WTC11 (cell line): ENCODE measurements around the gene ZNF532. TPM values are rescaled to one million over a fixed set of nuclear protein-coding genes. Genes with fewer than 3 reads are reported as not detected.

ENCODE experiments used
- ATAC-seq: fragments of 200-7000 bp; cut with Tn5 transposase; 2 replicates; pipeline ENCODE4 v1.10.0; 2021; ENCODE audit warnings: mild to moderate bottlenecking, moderate library complexity
- CTCF ChIA-PET: fragments of 300-600 bp; sonication (Branson Sonifier 250); formaldehyde crosslinking; loops from one replicate; lab custom pipeline; 2021; ENCODE audit warnings: antibody characterized with exemption; lab: Charles Lee
- POLR2A ChIA-PET: fragments of 350-600 bp; sonication (Branson Sonifier 250); formaldehyde crosslinking; loops from one replicate; lab custom pipeline; 2021; ENCODE audit warnings: antibody characterized with exemption; lab: Charles Lee
- DNase-seq: peaks from one replicate; pipeline ENCODE4 v3.0.0; 2021; ENCODE audit warnings: low spot score
- H3K27ac Mint-ChIP-seq: 2 replicates; pipeline ENCODE4 v1.8.0; 2021; ENCODE audit warnings: mixed read lengths
- H3K27me3 Mint-ChIP-seq: 2 replicates; pipeline ENCODE4 v1.8.0; 2021; ENCODE audit warnings: low read depth, mild to moderate bottlenecking, moderate library complexity, mixed read lengths
- H3K36me3 Mint-ChIP-seq: 2 replicates; pipeline ENCODE4 v1.8.0; 2021; ENCODE audit warnings: mixed read lengths
- H3K4me1 Mint-ChIP-seq: 2 replicates; pipeline ENCODE4 v1.8.0; 2022; ENCODE audit warnings: mixed read lengths
- H3K4me3 Mint-ChIP-seq: 2 replicates; pipeline ENCODE4 v1.8.0; 2021; ENCODE audit warnings: mild to moderate bottlenecking, moderate library complexity, mixed read lengths
- H3K9me3 Mint-ChIP-seq: 2 replicates; pipeline ENCODE4 v1.8.0; 2021; ENCODE audit warnings: mixed read lengths
- CBFB ChIP-seq: sonication (generic); formaldehyde crosslinking; IDR thresholded peaks from 2 replicates; pipeline ENCODE4 v1.8.1; 2022; ENCODE audit warnings: mild to moderate bottlenecking, low read depth, missing genetic modification reagents
- CREB1 ChIP-seq: sonication (generic); formaldehyde crosslinking; IDR thresholded peaks from 2 replicates; pipeline ENCODE4 v1.8.0; 2023; ENCODE audit warnings: mild to moderate bottlenecking, missing genetic modification reagents
- CTCF ChIP-seq: fragments of 200-600 bp; IDR thresholded peaks from 2 replicates; pipeline ENCODE4 v1.8.0; 2022; ENCODE audit warnings: antibody characterized with exemption
- EMX1 ChIP-seq: fragments of 250-450 bp; sonication (Bioruptor Pico); IDR thresholded peaks from 2 replicates; pipeline ENCODE4 v1.8.0; 2021; ENCODE audit warnings: mild to moderate bottlenecking
- FOXJ3 ChIP-seq: sonication (generic); formaldehyde crosslinking; IDR thresholded peaks from 2 replicates; pipeline ENCODE4 v1.9.0; 2021; ENCODE audit warnings: missing genetic modification reagents, mild to moderate bottlenecking, borderline replicate concordance
- GABPB1 ChIP-seq: sonication (generic); formaldehyde crosslinking; IDR thresholded peaks from 2 replicates; pipeline ENCODE4 v1.8.1; 2023; ENCODE audit warnings: mild to moderate bottlenecking, missing genetic modification reagents
- MYBL2 ChIP-seq: sonication (generic); formaldehyde crosslinking; IDR thresholded peaks from 2 replicates; pipeline ENCODE4 v1.8.1; 2023; ENCODE audit warnings: mild to moderate bottlenecking, moderate library complexity, missing genetic modification reagents
- NR3C1 ChIP-seq: sonication (generic); formaldehyde crosslinking; conservative IDR thresholded peaks from 2 replicates; pipeline ENCODE4 v1.8.1; 2023; ENCODE audit warnings: low read depth, mild to moderate bottlenecking, missing genetic modification reagents
- OVOL2 ChIP-seq: fragments of 250-450 bp; sonication (Bioruptor Pico); IDR thresholded peaks from 2 replicates; pipeline ENCODE4 v1.9.0; 2021; ENCODE audit warnings: mild to moderate bottlenecking, borderline replicate concordance
- PRRX2 ChIP-seq: fragments of 250-450 bp; sonication (Bioruptor Pico); IDR thresholded peaks from 2 replicates; pipeline ENCODE4 v1.8.0; 2021; ENCODE audit warnings: mild to moderate bottlenecking
- RELA ChIP-seq: sonication (generic); formaldehyde crosslinking; IDR thresholded peaks from 2 replicates; pipeline ENCODE4 v1.8.1; 2022; ENCODE audit warnings: missing genetic modification reagents, mild to moderate bottlenecking, borderline replicate concordance
- RORB ChIP-seq: fragments of 250-450 bp; sonication (Bioruptor Pico); IDR thresholded peaks from 2 replicates; pipeline ENCODE4 v1.9.0; 2021; ENCODE audit warnings: mild to moderate bottlenecking
- SMAD3 ChIP-seq: sonication (generic); formaldehyde crosslinking; IDR thresholded peaks from 2 replicates; pipeline ENCODE4 v1.8.0; 2022; ENCODE audit warnings: missing genetic modification reagents, mild to moderate bottlenecking, borderline replicate concordance
- SMAD4 ChIP-seq: sonication (generic); formaldehyde crosslinking; IDR thresholded peaks from 2 replicates; pipeline ENCODE4 v1.8.0; 2022; ENCODE audit warnings: mild to moderate bottlenecking, missing genetic modification reagents
- SP1 ChIP-seq: sonication (generic); formaldehyde crosslinking; conservative IDR thresholded peaks from 2 replicates; pipeline ENCODE4 v1.8.1; 2022; ENCODE audit warnings: missing genetic modification reagents
- TCF7 ChIP-seq: sonication (generic); formaldehyde crosslinking; IDR thresholded peaks from 2 replicates; pipeline ENCODE4 v1.8.0; 2022; ENCODE audit warnings: mild to moderate bottlenecking, low read depth, missing genetic modification reagents, moderate library complexity
- ZNF263 ChIP-seq: sonication (generic); formaldehyde crosslinking; IDR thresholded peaks from 2 replicates; pipeline ENCODE4 v1.8.1; 2022; ENCODE audit warnings: low read depth, mild to moderate bottlenecking, moderate library complexity, missing genetic modification reagents
- ZNF317 ChIP-seq: sonication (generic); formaldehyde crosslinking; IDR thresholded peaks from 2 replicates; pipeline ENCODE4 v1.8.1; 2023; ENCODE audit warnings: low read depth, mild to moderate bottlenecking, moderate library complexity, missing genetic modification reagents, borderline replicate concordance
- ZNF423 ChIP-seq: fragments of 250-450 bp; sonication (Bioruptor Pico); IDR thresholded peaks from 2 replicates; pipeline ENCODE4 v2.1.2; 2022; ENCODE audit warnings: mild to moderate bottlenecking, moderate library complexity
- ZNF671 ChIP-seq: fragments of 250-450 bp; sonication (Bioruptor Pico); IDR thresholded peaks from 2 replicates; pipeline ENCODE4 v1.8.0; 2021; ENCODE audit warnings: mild to moderate bottlenecking
- total RNA-seq: library from RNA; stranded (reverse); gene quantifications from 3 replicates; pipeline ENCODE4 v1.2.3, GENCODE V29; 2021
- TF ChIP-seq, protein P1 (sequence below): sonication (generic); formaldehyde crosslinking; conservative IDR thresholded peaks from 2 replicates; pipeline ENCODE4 v1.8.1; 2022; ENCODE audit warnings: mild to moderate bottlenecking, missing genetic modification reagents
- TF ChIP-seq, protein P2 (sequence below): sonication (generic); formaldehyde crosslinking; IDR thresholded peaks from 2 replicates; pipeline ENCODE4 v1.8.1; 2023; ENCODE audit warnings: mild to moderate bottlenecking, moderate library complexity, missing genetic modification reagents
- TF ChIP-seq, protein P3 (sequence below): sonication (generic); formaldehyde crosslinking; IDR thresholded peaks from 2 replicates; pipeline ENCODE4 v1.8.1; 2022; ENCODE audit warnings: low read depth, mild to moderate bottlenecking, moderate library complexity, missing genetic modification reagents, borderline replicate concordance

The ZNF532 gene
- total RNA-seq, 1 experiment from 2014 or later = 171 TPM

DNA sequence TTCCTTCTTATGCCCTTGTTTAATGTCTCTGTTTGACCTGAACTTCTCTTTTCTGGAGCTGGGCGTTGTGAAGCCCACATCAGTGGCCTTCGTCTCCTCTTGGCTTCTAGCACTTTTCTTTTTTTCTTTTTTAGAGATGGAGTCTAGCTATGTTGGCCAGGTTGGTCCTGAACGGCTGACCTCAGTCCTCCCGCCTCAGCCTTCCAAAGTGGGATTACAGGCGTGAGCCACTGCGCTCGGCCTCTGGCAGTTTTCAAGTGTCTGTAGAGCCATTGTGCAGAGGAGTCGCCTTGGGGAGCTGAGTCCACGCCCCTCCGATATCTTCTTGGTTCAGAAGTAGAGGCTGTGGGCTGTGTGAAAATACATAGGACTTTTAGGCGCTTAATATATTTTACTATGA is 36.5 kb downstream of the ZNF532 start:
- no peak for TF ChIP-seq PRRX2 (CRISPR knock-in tag)
- H3K27ac Mint-ChIP-seq = peak overlapping the region; percentile 70
- ATAC-seq = no peak
- ChIA-PET CTCF (no interaction called here), POLR2A (no interaction called here)
- H3K36me3 Mint-ChIP-seq = peaks cover 50% of the 10 kb centered on the region
- no peaks in the 10 kb centered on the region for H3K9me3 Mint-ChIP-seq
- H3K4me1 Mint-ChIP-seq = peaks cover 68% of the 10 kb centered on the region
- no peaks in the 10 kb centered on the region for H3K27me3 Mint-ChIP-seq
- DNase-seq = no peak
- H3K4me3 Mint-ChIP-seq = no peak overlapping the region

- CTCF ChIA-PET = no interaction called here
- H3K9me3 Mint-ChIP-seq = no peaks in the 10 kb centered on the region
- DNase-seq = no peak
- H3K4me3 Mint-ChIP-seq = no peak overlapping the region
- peaks cover 67% of the 10 kb centered on the region for H3K4me1 Mint-ChIP-seq
- TF ChIP-seq, protein P1, sequence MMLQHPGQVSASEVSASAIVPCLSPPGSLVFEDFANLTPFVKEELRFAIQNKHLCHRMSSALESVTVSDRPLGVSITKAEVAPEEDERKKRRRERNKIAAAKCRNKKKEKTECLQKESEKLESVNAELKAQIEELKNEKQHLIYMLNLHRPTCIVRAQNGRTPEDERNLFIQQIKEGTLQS (CRISPR knock-in tag) = no peak
- TF ChIP-seq EMX1 (CRISPR knock-in tag) = no peak
- no peak for TF ChIP-seq ZNF671
- TF ChIP-seq, protein P2, sequence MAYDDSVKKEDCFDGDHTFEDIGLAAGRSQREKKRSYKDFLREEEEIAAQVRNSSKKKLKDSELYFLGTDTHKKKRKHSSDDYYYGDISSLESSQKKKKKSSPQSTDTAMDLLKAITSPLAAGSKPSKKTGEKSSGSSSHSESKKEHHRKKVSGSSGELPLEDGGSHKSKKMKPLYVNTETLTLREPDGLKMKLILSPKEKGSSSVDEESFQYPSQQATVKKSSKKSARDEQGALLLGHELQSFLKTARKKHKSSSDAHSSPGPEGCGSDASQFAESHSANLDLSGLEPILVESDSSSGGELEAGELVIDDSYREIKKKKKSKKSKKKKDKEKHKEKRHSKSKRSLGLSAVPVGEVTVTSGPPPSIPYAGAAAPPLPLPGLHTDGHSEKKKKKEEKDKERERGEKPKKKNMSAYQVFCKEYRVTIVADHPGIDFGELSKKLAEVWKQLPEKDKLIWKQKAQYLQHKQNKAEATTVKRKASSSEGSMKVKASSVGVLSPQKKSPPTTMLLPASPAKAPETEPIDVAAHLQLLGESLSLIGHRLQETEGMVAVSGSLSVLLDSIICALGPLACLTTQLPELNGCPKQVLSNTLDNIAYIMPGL = no peak
- no peak for TF ChIP-seq RELA
- TF ChIP-seq OVOL2 (CRISPR knock-in tag) = no peak
- no peak for TF ChIP-seq CREB1 (CRISPR knock-in tag)
- TF ChIP-seq ZNF317 (CRISPR knock-in tag) = no peak
- no peak for TF ChIP-seq NR3C1 (CRISPR knock-in tag)
- no peak for TF ChIP-seq RORB (CRISPR knock-in tag)
- TF ChIP-seq CTCF = no peak
- no peak for TF ChIP-seq FOXJ3 (CRISPR knock-in tag)
- TF ChIP-seq, all 79 proteins: peak for 0
- POLR2A ChIA-PET = no interaction called here
- ATAC-seq = no peak
- Mint-ChIP-seq H3K27ac (peak overlapping the region; percentile 80; the same call in 1 of the 2 replicates), H3K36me3 (peaks cover 51% of the 10 kb centered on the region), H3K27me3 (no peaks in the 10 kb centered on the region)
Measured at GRCh38 chr18:58901783-58902182, 37.1 kb downstream of the ZNF532 start.

DNA sequence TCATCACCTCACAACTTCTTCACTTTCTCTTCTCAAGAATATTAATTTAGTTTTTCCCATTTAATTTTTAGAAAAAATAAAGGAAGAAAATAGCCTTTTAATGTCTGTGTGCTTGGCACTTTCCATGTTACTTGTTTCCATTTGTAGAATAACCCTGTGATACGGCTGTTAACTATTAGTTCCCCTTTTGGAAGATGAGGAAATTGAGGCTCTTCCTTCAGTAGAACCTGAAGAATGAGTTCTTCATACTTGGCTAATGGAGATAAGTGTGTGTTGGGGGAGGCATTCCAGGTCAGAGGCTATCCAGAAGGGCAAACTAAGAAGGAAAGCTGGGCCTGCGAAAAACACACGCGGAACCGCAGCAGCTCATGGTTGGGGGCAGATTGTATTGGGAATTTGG is 38.3 kb downstream of the ZNF532 start:
- H3K27ac Mint-ChIP-seq = peak overlapping the region; percentile 78
- H3K4me3 Mint-ChIP-seq = no peak overlapping the region
- POLR2A ChIA-PET = interaction anchor here (0.6 kb wide), 1 partner anchor 39 kb away, joined by 5 read pairs; no protein-coding TSS in a partner anchor
- H3K27me3 Mint-ChIP-seq = no peaks in the 10 kb centered on the region
- H3K9me3 Mint-ChIP-seq = no peaks in the 10 kb centered on the region
- ATAC-seq (no peak), DNase-seq (no peak)
- peaks cover 67% of the 10 kb centered on the region for H3K4me1 Mint-ChIP-seq
- CTCF ChIA-PET = no interaction called here
- TF ChIP-seq EMX1 (CRISPR knock-in tag) = no peak
- TF ChIP-seq CBFB (CRISPR knock-in tag) = no peak
- no peak for TF ChIP-seq SP1 (CRISPR knock-in tag)
- no peak for TF ChIP-seq SMAD4 (CRISPR knock-in tag)
- TF ChIP-seq TCF7 (CRISPR knock-in tag) = no peak
- no peak for TF ChIP-seq GABPB1 (CRISPR knock-in tag)
- peaks cover 47% of the 10 kb centered on the region for H3K36me3 Mint-ChIP-seq

GRCh38 chr18:58903533-58903932 is 38.9 kb downstream of the ZNF532 start:
- H3K36me3 Mint-ChIP-seq = peaks cover 45% of the 10 kb centered on the region
- H3K4me1 Mint-ChIP-seq = peaks cover 70% of the 10 kb centered on the region
- H3K9me3 Mint-ChIP-seq = no peaks in the 10 kb centered on the region
- DNase-seq = no peak
- no peak for ATAC-seq
- no peaks in the 10 kb centered on the region for H3K27me3 Mint-ChIP-seq
- peak overlapping the region; percentile 78 for H3K27ac Mint-ChIP-seq
- ChIA-PET CTCF (no interaction called here), POLR2A (interaction anchor here (0.8 kb wide), 1 partner anchor 25 kb away, joined by 4 read pairs; no protein-coding TSS in a partner anchor)
- H3K4me3 Mint-ChIP-seq = no peak overlapping the region
- TF ChIP-seq MYBL2 (CRISPR knock-in tag) (no peak), SMAD3 (CRISPR knock-in tag) (no peak), CBFB (CRISPR knock-in tag) (no peak), RORB (CRISPR knock-in tag) (no peak), ZNF263 (no peak), ZNF423 (CRISPR knock-in tag) (no peak)
- TF ChIP-seq, protein P3, sequence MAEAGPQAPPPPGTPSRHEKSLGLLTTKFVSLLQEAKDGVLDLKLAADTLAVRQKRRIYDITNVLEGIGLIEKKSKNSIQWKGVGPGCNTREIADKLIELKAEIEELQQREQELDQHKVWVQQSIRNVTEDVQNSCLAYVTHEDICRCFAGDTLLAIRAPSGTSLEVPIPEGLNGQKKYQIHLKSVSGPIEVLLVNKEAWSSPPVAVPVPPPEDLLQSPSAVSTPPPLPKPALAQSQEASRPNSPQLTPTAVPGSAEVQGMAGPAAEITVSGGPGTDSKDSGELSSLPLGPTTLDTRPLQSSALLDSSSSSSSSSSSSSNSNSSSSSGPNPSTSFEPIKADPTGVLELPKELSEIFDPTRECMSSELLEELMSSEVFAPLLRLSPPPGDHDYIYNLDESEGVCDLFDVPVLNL (CRISPR knock-in tag) = no peak
- TF ChIP-seq, protein P2 = no peak
